ENCODE measurements around the gene GJB1.

DNA sequence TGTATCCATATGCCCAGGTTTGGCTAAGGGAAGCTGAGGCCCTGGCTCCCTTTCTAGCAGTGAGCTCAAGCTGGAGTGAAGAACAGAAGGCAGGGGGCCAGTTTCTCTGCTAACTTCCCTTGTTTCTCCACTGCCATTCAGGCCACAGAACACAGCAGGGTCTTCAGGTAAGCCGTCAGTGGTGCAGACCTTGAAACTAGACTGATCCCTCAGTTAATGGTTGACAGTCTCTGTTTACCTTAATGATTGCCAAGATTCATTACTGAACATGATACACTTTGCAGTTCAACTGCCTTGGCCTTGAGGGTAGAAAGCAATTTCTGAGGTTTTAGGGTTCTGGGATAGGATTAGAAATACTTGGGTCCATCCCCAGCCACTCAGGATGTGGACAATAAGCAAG is 8.9 kb upstream of the GJB1 start:
- TF ChIP-seq, protein P1, sequence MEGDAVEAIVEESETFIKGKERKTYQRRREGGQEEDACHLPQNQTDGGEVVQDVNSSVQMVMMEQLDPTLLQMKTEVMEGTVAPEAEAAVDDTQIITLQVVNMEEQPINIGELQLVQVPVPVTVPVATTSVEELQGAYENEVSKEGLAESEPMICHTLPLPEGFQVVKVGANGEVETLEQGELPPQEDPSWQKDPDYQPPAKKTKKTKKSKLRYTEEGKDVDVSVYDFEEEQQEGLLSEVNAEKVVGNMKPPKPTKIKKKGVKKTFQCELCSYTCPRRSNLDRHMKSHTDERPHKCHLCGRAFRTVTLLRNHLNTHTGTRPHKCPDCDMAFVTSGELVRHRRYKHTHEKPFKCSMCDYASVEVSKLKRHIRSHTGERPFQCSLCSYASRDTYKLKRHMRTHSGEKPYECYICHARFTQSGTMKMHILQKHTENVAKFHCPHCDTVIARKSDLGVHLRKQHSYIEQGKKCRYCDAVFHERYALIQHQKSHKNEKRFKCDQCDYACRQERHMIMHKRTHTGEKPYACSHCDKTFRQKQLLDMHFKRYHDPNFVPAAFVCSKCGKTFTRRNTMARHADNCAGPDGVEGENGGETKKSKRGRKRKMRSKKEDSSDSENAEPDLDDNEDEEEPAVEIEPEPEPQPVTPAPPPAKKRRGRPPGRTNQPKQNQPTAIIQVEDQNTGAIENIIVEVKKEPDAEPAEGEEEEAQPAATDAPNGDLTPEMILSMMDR (IDR thresholded peaks at IDR 0.05), result no peak
- TF ChIP-seq EZH2 (IDR thresholded peaks at IDR 0.05; ENCODE audit: borderline replicate concordance, insufficient read depth, low read depth, low read length, poor library complexity, severe bottlenecking), result no peak
